ENCODE data around the gene GAL.

GAL gene

GRCh38 chr11:68665436-68665835 is 18.9 kb upstream of the GAL start:
- no peak for TF ChIP-seq CTCF (IDR thresholded peaks at IDR 0.05; ENCODE audit: insufficient read depth, missing control alignments)
- FAIRE-seq (no peak), DNase-seq (ENCODE audit: insufficient read length, low spot score) (no peak)

- DNase-seq (ENCODE audit: insufficient read length, low spot score) = no peak
- FAIRE-seq = no peak
- no peak for TF ChIP-seq CTCF (IDR thresholded peaks at IDR 0.05; ENCODE audit: insufficient read depth, missing control alignments)
Observed at GRCh38 chr11:68666849-68667248, 17.5 kb upstream of the GAL start.

- FAIRE-seq (no peak), DNase-seq (ENCODE audit: insufficient read length, low spot score) (no peak)
- no peak for TF ChIP-seq CTCF (IDR thresholded peaks at IDR 0.05; ENCODE audit: insufficient read depth, missing control alignments)
Observed at GRCh38 chr11:68667511-68668500, 16.5 kb upstream of the GAL start.

GRCh38 chr11:68669301-68670090 is 14.8 kb upstream of the GAL start:
- DNase-seq (ENCODE audit: insufficient read length, low spot score) = no peak
- no peak for TF ChIP-seq CTCF (IDR thresholded peaks at IDR 0.05; ENCODE audit: insufficient read depth, missing control alignments)
- no peak for FAIRE-seq

GRCh38 chr11:68670208-68670992 is 13.9 kb upstream of the GAL start:
- FAIRE-seq (no peak), DNase-seq (ENCODE audit: insufficient read length, low spot score) (no peak)
- TF ChIP-seq CTCF (IDR thresholded peaks at IDR 0.05; ENCODE audit: insufficient read depth, missing control alignments) = no peak

GRCh38 chr11:68673306-68673945 is 10.9 kb upstream of the GAL start:
- no peak for DNase-seq (ENCODE audit: insufficient read length, low spot score)
- no peak for FAIRE-seq
- TF ChIP-seq CTCF (IDR thresholded peaks at IDR 0.05; ENCODE audit: insufficient read depth, missing control alignments) = no peak

Measured in D721Med (cell line).